Right forelimb (tissue), 1 donor: Measurements from ENCODE around the gene FTL.

Experiments
- DNase-seq: peaks from one replicate; pipeline ENCODE4 v3.0.0-alpha.2; 2018

FTL gene

GRCh38 chr19:48992581-48993174 is 27.6 kb downstream of the FTL start:
- DNase-seq, result peak; percentile 68

- DNase-seq, result peak; percentile 99
Measured at GRCh38 chr19:48993175-48994034, 28.3 kb downstream of the FTL start, which contains the start of the genes GYS1 and RUVBL2. GYS1 (minus strand) TSS chr19:48993309; CDS start chr19:48993112, 197 bp downstream. RUVBL2 (plus strand) TSS chr19:48993887; CDS start chr19:48993912, 25 bp downstream.

GRCh38 chr19:48994035-48994386 is 28.9 kb downstream of the FTL start:
- DNase-seq, result no peak

- no peak for DNase-seq
Measured at GRCh38 chr19:48997972-48998371, 32.9 kb downstream of the FTL start.

- DNase-seq, result no peak
Measured at GRCh38 chr19:48999481-49000325, 34.6 kb downstream of the FTL start.

GRCh38 chr19:49004133-49004532 is 39.0 kb downstream of the FTL start:
- no peak for DNase-seq

- DNase-seq, result no peak
Measured at GRCh38 chr19:49004964-49005614, 40.0 kb downstream of the FTL start.

GRCh38 chr19:49006905-49007304 is 41.8 kb downstream of the FTL start:
- DNase-seq, result no peak

- DNase-seq, result no peak
Measured at GRCh38 chr19:49009828-49010227, 44.7 kb downstream of the FTL start.

- DNase-seq, result no peak
Measured at GRCh38 chr19:49010453-49010852, 45.3 kb downstream of the FTL start.

- DNase-seq, result no peak
Measured at GRCh38 chr19:49011194-49011593, 46.1 kb downstream of the FTL start.

- DNase-seq, result no peak
Measured at GRCh38 chr19:49014123-49014869, 49.2 kb downstream of the FTL start.

GRCh38 chr19:49014870-49015255 is 49.8 kb downstream of the FTL start:
- DNase-seq, result no peak

- DNase-seq, result no peak
Measured at GRCh38 chr19:49016067-49016839, 51.1 kb downstream of the FTL start.
